SU-DHL-6 (cell line): ENCODE data around the gene PNPLA2.

ENCODE experiments used
- H2AFZ ChIP-seq: fragments of 200-600 bp; sonication (generic); 2 replicates; pipeline ENCODE4 v1.6.1; 2014; ENCODE audit warnings: low read depth, mild to moderate bottlenecking, moderate library complexity, mixed read lengths, antibody characterized with exemption, low read length; ENCODE audit not compliant: severe bottlenecking
- H3F3A ChIP-seq: fragments of 200-600 bp; shearing (Covaris generic); 2 replicates; pipeline ENCODE4 v1.6.0; 2016; ENCODE audit warnings: antibody characterized with exemption, mild to moderate bottlenecking; ENCODE audit not compliant: insufficient read depth
- H3K27ac ChIP-seq: fragments of 200-600 bp; sonication (generic); 2 replicates; pipeline ENCODE4 v1.5.1; 2016; ENCODE audit warnings: low read depth, mild to moderate bottlenecking, low read length, moderate library complexity, mixed read lengths
- H3K27me3 ChIP-seq: fragments of 200-600 bp; sonication (generic), shearing (Covaris generic); 2 replicates; pipeline ENCODE4 v1.6.0; 2014; ENCODE audit warnings: mild to moderate bottlenecking, low read length
- H3K36me3 ChIP-seq: fragments of 200-600 bp; sonication (generic); 2 replicates; pipeline ENCODE4 v1.6.1; 2014; ENCODE audit warnings: mild to moderate bottlenecking, low read length, mixed read lengths
- H3K4me2 ChIP-seq: fragments of 300-600, 200-600 bp; shearing (Covaris generic), sonication (generic); 2 replicates; pipeline ENCODE4 v1.6.0; 2014; ENCODE audit warnings: low read length, low read depth, mild to moderate bottlenecking; ENCODE audit not compliant: poor library complexity, severe bottlenecking
- H3K4me3 ChIP-seq: fragments of 200-600 bp; sonication (generic); 2 replicates; pipeline ENCODE4 v1.5.1; 2014; ENCODE audit warnings: antibody characterized with exemption, low read length, mild to moderate bottlenecking, mixed read lengths; ENCODE audit not compliant: insufficient read depth, poor library complexity, severe bottlenecking
- H3K79me2 ChIP-seq: fragments of 200-600 bp; sonication (generic); 2 replicates; pipeline ENCODE4 v1.6.1; 2014; ENCODE audit warnings: mild to moderate bottlenecking, low read length, moderate library complexity; ENCODE audit not compliant: insufficient read depth
- H3K9ac ChIP-seq: fragments of 200-600 bp; sonication (generic); 2 replicates; pipeline ENCODE4 v1.7.0; 2014; ENCODE audit warnings: mild to moderate bottlenecking, low read length
- H3K9me2 ChIP-seq: fragments of 200-600 bp; sonication (generic); replicated peaks from 2 replicates; pipeline ENCODE4 v1.6.1; 2014; ENCODE audit warnings: low read length; ENCODE audit not compliant: insufficient read depth
- H3K9me3 ChIP-seq: fragments of 200-600 bp; sonication (generic); 2 replicates; pipeline ENCODE4 v1.6.1; 2014; ENCODE audit warnings: low read length, mixed read lengths; ENCODE audit not compliant: insufficient read depth
- H4K20me1 ChIP-seq: fragments of 200-600 bp; sonication (generic); 2 replicates; pipeline ENCODE4 v1.6.1; 2014; ENCODE audit warnings: low read depth, mild to moderate bottlenecking, antibody characterized with exemption, low read length, moderate library complexity, mixed read lengths
- CTCF ChIP-seq: fragments of 200-600 bp; sonication (generic); IDR thresholded peaks from one replicate; pipeline ENCODE4 v1.5.1; 2017; ENCODE audit warnings: antibody characterized with exemption, mild to moderate bottlenecking, low read length, moderate library complexity; ENCODE audit not compliant: insufficient read depth, poor library complexity, severe bottlenecking
- EZH2phosphoT487 ChIP-seq: fragments of 200-600 bp; sonication (generic), shearing (Covaris generic); conservative IDR thresholded peaks from 2 replicates; pipeline ENCODE4 v1.6.1; 2018; ENCODE audit warnings: mild to moderate bottlenecking, antibody characterized with exemption, low read length, moderate library complexity, mixed read lengths

The PNPLA2 gene

GRCh38 chr11:844693-845644 is 26.3 kb downstream of the PNPLA2 start:
- no peak overlapping the region for H3K4me2 ChIP-seq
- H3K9me2 ChIP-seq = no peaks in the 10 kb centered on the region
- no peak overlapping the region for H3K9ac ChIP-seq
- peaks cover 6% of the 10 kb centered on the region; the same call in 1 of the 2 replicates for H4K20me1 ChIP-seq
- H2AFZ ChIP-seq = no peak overlapping the region
- no peaks in the 10 kb centered on the region for H3F3A ChIP-seq
- no peaks in the 10 kb centered on the region for H3K9me3 ChIP-seq
- no peaks in the 10 kb centered on the region for H3K36me3 ChIP-seq
- H3K4me3 ChIP-seq = no peak overlapping the region
- H3K79me2 ChIP-seq = peaks cover 19% of the 10 kb centered on the region
- no peaks in the 10 kb centered on the region for H3K27me3 ChIP-seq
- H3K27ac ChIP-seq = no peak overlapping the region
- TF ChIP-seq EZH2phosphoT487 (no peak), CTCF (no peak)

DNA sequence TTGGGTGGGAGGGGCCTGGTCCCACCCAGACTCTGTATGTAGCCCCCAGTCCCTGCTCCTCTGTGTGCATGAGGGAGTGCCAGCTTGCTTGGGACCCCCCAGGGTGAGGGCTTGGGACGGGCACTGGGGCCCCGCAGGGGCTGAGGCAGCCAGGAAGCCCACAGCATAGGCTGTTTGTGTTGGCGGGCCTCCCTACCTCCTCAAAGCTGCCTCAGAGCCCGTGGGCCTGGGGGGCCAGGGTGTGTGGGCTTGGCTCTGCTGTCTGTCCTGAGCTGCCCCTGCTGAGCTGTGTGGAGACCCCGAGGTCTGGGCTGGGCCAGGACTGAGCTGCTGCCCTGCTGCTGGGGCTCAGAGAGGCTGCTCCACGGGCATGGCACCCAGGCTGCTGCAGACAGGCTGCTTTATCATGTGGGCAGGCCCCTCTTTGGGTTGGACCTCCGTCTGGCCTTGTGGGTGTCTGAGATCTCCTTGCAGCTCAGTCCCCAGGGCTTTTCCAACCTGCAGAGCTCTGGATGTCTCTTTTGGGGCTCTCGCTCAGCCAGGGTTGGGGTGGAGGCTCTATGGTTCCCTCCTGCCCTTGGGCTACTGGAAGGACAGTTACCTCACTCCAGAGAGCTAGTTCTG is 27.3 kb downstream of the PNPLA2 start:
- peaks cover 4% of the 10 kb centered on the region; the same call in 1 of the 2 replicates for H4K20me1 ChIP-seq
- no peaks in the 10 kb centered on the region for H3F3A ChIP-seq
- H3K27ac ChIP-seq = no peak overlapping the region
- no peak overlapping the region for H3K4me3 ChIP-seq
- H3K9me2 ChIP-seq = no peaks in the 10 kb centered on the region
- no peak overlapping the region for H2AFZ ChIP-seq
- no peaks in the 10 kb centered on the region for H3K36me3 ChIP-seq
- H3K4me2 ChIP-seq = no peak overlapping the region
- no peaks in the 10 kb centered on the region for H3K9me3 ChIP-seq
- no peaks in the 10 kb centered on the region for H3K27me3 ChIP-seq
- TF ChIP-seq CTCF = no peak
- TF ChIP-seq EZH2phosphoT487 = no peak
- peaks cover 12% of the 10 kb centered on the region for H3K79me2 ChIP-seq
- no peak overlapping the region for H3K9ac ChIP-seq

GRCh38 chr11:846496-847098 is 27.9 kb downstream of the PNPLA2 start:
- Histone ChIP-seq H3K9ac (no peak overlapping the region), H2AFZ (no peak overlapping the region), H4K20me1 (no peaks in the 10 kb centered on the region), H3K36me3 (no peaks in the 10 kb centered on the region), H3F3A (no peaks in the 10 kb centered on the region), H3K9me3 (no peaks in the 10 kb centered on the region), H3K27ac (no peak overlapping the region), H3K4me2 (no peak overlapping the region), H3K9me2 (no peaks in the 10 kb centered on the region), H3K27me3 (no peaks in the 10 kb centered on the region), H3K4me3 (no peak overlapping the region), H3K79me2 (peaks cover 6% of the 10 kb centered on the region; the same call in 1 of the 2 replicates)
- TF ChIP-seq EZH2phosphoT487 = no peak
- TF ChIP-seq CTCF = no peak
